Large intestine (tissue), 3 donors: ENCODE results near the gene KRT6B. TPM values are rescaled to one million over a fixed set of nuclear protein-coding genes. Genes with fewer than 3 reads are reported as not detected.

Experiments
- DNase-seq, 2 donors: peaks; one replicate each; pipeline versions ENCODE4 v3.0.0 to v3.0.0-alpha.2; 2013
- H3K27ac ChIP-seq: one replicate; pipeline ENCODE4 v1.5.1; 2013; ENCODE audit warnings: low read length
- H3K27me3 ChIP-seq: 2 replicates; pipeline ENCODE4 v1.6.1; 2013; ENCODE audit warnings: low read length; ENCODE audit not compliant: control insufficient read depth, insufficient read depth
- H3K36me3 ChIP-seq: 2 replicates; pipeline ENCODE4 v1.6.1; 2013; ENCODE audit warnings: low read length; ENCODE audit not compliant: control insufficient read depth, insufficient read depth
- H3K4me1 ChIP-seq: one replicate; pipeline ENCODE4 v1.6.1; 2013; ENCODE audit warnings: low read length; ENCODE audit not compliant: control insufficient read depth, insufficient read depth
- H3K4me3 ChIP-seq: one replicate; pipeline ENCODE4 v1.5.1; 2013; ENCODE audit warnings: low read length
- H3K9me3 ChIP-seq: one replicate; pipeline ENCODE4 v1.6.1; 2013; ENCODE audit warnings: mild to moderate bottlenecking, low read depth, low read length, moderate library complexity; ENCODE audit not compliant: control insufficient read depth
- WGBS: methylation state at CpG from one replicate; pipeline ENCODE4 v1.1.5; 2013; ENCODE audit warnings: low lambda C conversion rate; ENCODE audit not compliant: insufficient coverage; 5-methylcytosine and 5-hydroxymethylcytosine counted together
- polyA plus RNA-seq: library from polyadenylated mRNA; unstranded; fragments of 120-200 nt; gene quantifications from one replicate; pipeline ENCODE4 v1.2.1, GENCODE V29; 2013

The KRT6B gene
- polyA plus RNA-seq, 1 donor: not detected

- Histone ChIP-seq H3K27ac (no peak overlapping the region), H3K4me1 (no peaks in the 10 kb centered on the region), H3K36me3 (no peaks in the 10 kb centered on the region), H3K27me3 (peaks cover 3% of the 10 kb centered on the region), H3K4me3 (no peak overlapping the region), H3K9me3 (no peaks in the 10 kb centered on the region)
- no CpG with 5 or more reads among the region's 3 CpGs for WGBS
- no peak for DNase-seq
These were observed 48.9 kb downstream of the KRT6B start for GRCh38 chr12:52402873-52403540.

GRCh38 chr12:52402377-52402776, 49.6 kb downstream of the KRT6B start:
- Histone ChIP-seq H3K27me3 (peaks cover 3% of the 10 kb centered on the region), H3K27ac (no peak overlapping the region), H3K9me3 (no peaks in the 10 kb centered on the region), H3K36me3 (no peaks in the 10 kb centered on the region), H3K4me3 (no peak overlapping the region), H3K4me1 (no peaks in the 10 kb centered on the region)
- WGBS: no CpG with 5 or more reads among the region's 2 CpGs
- DNase-seq: no peak

DNA sequence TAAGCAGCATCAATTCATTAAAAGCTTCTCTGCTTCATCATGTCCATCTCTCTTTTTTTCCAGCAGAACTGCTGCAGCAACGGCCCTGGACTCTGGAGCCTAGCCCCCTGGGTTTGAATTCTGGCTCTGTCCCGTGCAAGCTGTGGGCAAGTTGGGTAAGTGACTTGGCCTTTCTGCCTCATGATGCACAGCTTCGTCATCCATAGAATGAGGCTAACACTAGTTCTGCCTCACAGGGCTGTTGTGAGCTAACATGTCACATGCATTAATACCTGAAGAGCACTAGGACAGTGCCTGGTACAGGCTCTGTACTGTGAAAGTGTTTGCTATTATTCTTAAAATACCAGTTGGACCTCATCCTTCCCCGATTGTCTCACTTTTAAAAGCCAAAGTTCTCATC, 50.0 kb downstream of the KRT6B start:
- Histone ChIP-seq H3K4me1 (no peaks in the 10 kb centered on the region), H3K4me3 (no peak overlapping the region), H3K36me3 (no peaks in the 10 kb centered on the region), H3K27me3 (peaks cover 5% of the 10 kb centered on the region), H3K9me3 (no peaks in the 10 kb centered on the region), H3K27ac (no peak overlapping the region)
- 83% methylated on average over 1 of the region's 4 CpGs for WGBS
- no peak for DNase-seq

DNA sequence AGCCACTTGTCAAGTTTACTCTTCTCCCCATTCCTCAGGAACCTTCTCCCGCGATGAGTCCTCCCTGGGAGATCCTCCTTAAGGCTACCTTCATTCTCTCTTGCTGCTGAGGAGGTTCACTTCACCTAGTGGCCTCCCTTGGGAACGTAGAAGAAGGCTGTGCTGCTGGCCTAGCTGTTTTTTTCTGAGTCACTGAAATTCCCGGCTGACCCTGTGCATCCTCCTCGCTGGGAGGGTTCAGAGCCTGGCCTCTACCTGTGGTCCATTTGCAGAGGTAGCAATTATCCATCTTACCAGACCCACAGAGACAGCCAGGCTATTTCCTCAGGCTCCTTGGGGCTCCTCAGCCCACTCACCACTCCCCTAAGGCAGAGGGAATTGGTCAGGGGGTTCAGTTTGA, 50.4 kb downstream of the KRT6B start:
- no peak for DNase-seq
- no CpG with 5 or more reads among the region's 5 CpGs for WGBS
- H3K9me3 ChIP-seq: no peaks in the 10 kb centered on the region

DNA sequence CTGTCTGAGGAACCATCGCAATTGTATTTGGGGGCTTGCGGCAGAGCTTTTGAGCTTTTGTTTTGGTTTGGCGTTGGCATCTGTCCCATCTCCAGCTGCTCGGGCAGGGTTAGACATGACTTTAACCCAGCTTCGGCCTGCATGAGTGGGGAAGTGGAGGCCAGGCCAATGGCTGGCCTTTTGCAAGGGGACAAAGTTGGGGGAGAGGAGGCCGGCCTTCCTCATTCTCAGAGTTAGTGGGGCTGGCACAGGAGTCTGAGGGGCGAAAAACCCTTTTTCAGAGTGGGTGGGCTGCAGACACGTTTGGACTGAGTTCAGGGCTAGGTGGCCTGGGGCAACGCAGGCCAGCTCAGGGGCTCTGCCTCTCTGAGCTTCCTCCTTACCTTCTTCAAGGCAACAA, 51.0 kb downstream of the KRT6B start:
- no CpG with 5 or more reads among the region's 9 CpGs for WGBS
- Histone ChIP-seq H3K36me3 (no peaks in the 10 kb centered on the region), H3K27ac (no peak overlapping the region), H3K27me3 (peaks cover 5% of the 10 kb centered on the region), H3K4me3 (no peak overlapping the region), H3K9me3 (no peaks in the 10 kb centered on the region), H3K4me1 (no peaks in the 10 kb centered on the region)
- no peak for DNase-seq

More for the DNA sequence above, 50.4 kb downstream of the KRT6B start:
- Histone ChIP-seq H3K27ac (no peak overlapping the region), H3K4me3 (no peak overlapping the region), H3K27me3 (peaks cover 5% of the 10 kb centered on the region), H3K4me1 (no peaks in the 10 kb centered on the region), H3K36me3 (no peaks in the 10 kb centered on the region)

DNA sequence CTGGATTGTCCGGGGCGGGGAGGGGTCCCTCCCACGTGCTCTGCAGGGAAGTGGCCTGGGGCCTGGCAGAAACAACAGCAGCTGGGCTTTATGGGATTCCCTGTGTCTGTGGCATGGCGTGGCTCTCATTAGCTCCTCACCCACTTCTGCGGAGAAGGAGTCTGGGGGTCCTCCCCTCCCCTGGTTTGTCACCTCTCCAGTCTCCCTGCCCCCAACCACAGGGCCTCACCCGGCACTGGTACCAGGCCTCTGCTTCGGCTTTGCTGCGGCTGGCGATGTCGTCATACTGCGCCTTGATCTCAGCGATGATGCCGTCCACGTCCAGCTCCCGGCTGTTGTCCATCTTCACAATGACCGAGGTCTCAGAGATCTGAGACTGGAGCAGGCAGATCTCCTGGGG, 52.2 kb downstream of the KRT6B start:
- H3K27ac ChIP-seq: no peak overlapping the region
- peaks cover 5% of the 10 kb centered on the region for H3K27me3 ChIP-seq
- no CpG with 5 or more reads among the region's 16 CpGs for WGBS
- DNase-seq: no peak
- H3K4me3 ChIP-seq: no peak overlapping the region
- no peaks in the 10 kb centered on the region for H3K4me1 ChIP-seq
- no peaks in the 10 kb centered on the region for H3K9me3 ChIP-seq
- no peaks in the 10 kb centered on the region for H3K36me3 ChIP-seq

DNA sequence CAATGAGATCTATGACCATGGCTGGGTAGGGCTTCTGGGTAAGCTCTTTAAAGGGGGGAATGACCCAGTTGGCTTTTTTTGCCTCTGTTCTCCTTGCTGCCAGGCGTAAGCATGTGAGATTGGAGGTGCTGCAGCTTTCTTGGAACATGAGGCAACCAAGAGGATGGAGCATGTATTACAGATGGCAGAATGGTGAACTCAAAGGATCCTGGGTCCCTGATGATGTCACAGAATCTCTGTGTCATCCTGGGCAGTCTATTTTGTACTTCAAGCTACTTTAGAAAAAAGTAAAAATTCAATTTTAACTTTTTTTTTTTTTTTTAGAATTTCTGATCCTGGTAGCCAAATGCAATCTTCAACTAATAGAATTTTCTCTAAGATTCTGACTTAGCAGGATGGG, 53.8 kb downstream of the KRT6B start:
- H3K9me3 ChIP-seq: no peaks in the 10 kb centered on the region
- no peak overlapping the region for H3K27ac ChIP-seq
- H3K36me3 ChIP-seq: no peaks in the 10 kb centered on the region
- no CpG with 5 or more reads among the region's 1 CpG for WGBS
- no peak for DNase-seq
- no peaks in the 10 kb centered on the region for H3K4me1 ChIP-seq
- H3K27me3 ChIP-seq: peaks cover 5% of the 10 kb centered on the region
- H3K4me3 ChIP-seq: no peak overlapping the region

GRCh38 chr12:52396656-52397055, 55.3 kb downstream of the KRT6B start:
- Histone ChIP-seq H3K4me3 (no peak overlapping the region), H3K9me3 (no peaks in the 10 kb centered on the region), H3K27ac (no peak overlapping the region), H3K4me1 (no peaks in the 10 kb centered on the region), H3K27me3 (peaks cover 2% of the 10 kb centered on the region), H3K36me3 (no peaks in the 10 kb centered on the region)
- no CpG with 5 or more reads among the region's 8 CpGs for WGBS
- no peak for DNase-seq

Other genes with a start within 250 kb of the KRT6B start
- gene KRT7, start 218.9 kb downstream of the KRT6B start, polyA plus RNA-seq: 8.6 TPM
- 0.97 TPM for gene KRT86, start 177.5 kb downstream of the KRT6B start, polyA plus RNA-seq
- gene KRT81, start 160.6 kb downstream of the KRT6B start, polyA plus RNA-seq: 0.72 TPM
- 0.03 TPM for gene KRT83, start 130.7 kb downstream of the KRT6B start, polyA plus RNA-seq
- gene KRT85, start 84.7 kb downstream of the KRT6B start, polyA plus RNA-seq: 0.03 TPM
- gene KRT84, start 66.5 kb downstream of the KRT6B start, polyA plus RNA-seq: not detected
- not detected for gene KRT82, start 45.8 kb downstream of the KRT6B start, polyA plus RNA-seq
- gene KRT75, start 17.8 kb downstream of the KRT6B start, polyA plus RNA-seq: not detected
- gene KRT6C, start 21.7 kb upstream of the KRT6B start, polyA plus RNA-seq: not detected
- gene KRT6A, start 41.1 kb upstream of the KRT6B start, polyA plus RNA-seq: 0.01 TPM
- gene KRT5, start 68.2 kb upstream of the KRT6B start, polyA plus RNA-seq: 1.8 TPM
- 0.04 TPM for gene KRT71, start 101.0 kb upstream of the KRT6B start, polyA plus RNA-seq
- gene KRT74, start 121.7 kb upstream of the KRT6B start, polyA plus RNA-seq: not detected
- 2.0 TPM for gene KRT72, start 149.3 kb upstream of the KRT6B start, polyA plus RNA-seq
- 0.97 TPM for gene KRT73, start 166.4 kb upstream of the KRT6B start, polyA plus RNA-seq
- 0.54 TPM for gene KRT2, start 200.1 kb upstream of the KRT6B start, polyA plus RNA-seq
- 0.51 TPM for gene KRT1, start 228.3 kb upstream of the KRT6B start, polyA plus RNA-seq